Endothelial cell of umbilical vein (primary cell): ENCODE data around the gene ITGA1.

Source experiments
- CTCF ChIP-seq, 2 donors: IDR thresholded peaks; 1 replicate in 1 of 2; 2 replicates in 1 of 2; pipeline ENCODE4 v1.5.1; 2011; ENCODE audit warnings: low read length in 2 of 2, mild to moderate bottlenecking in 2 of 2, moderate library complexity in 2 of 2, control low read depth in 1 of 2, inconsistent platforms in 1 of 2, low read depth in 1 of 2; ENCODE audit not compliant: insufficient read depth in 1 of 2; ENCODE audit errors: extremely low read depth in 1 of 2
- POLR2AphosphoS5 ChIP-seq: IDR thresholded peaks from 2 replicates; pipeline ENCODE4 v1.6.1; 2012; ENCODE audit warnings: low read depth, mild to moderate bottlenecking, control low read depth, low read length, moderate library complexity; ENCODE audit not compliant: insufficient read depth

DNA sequence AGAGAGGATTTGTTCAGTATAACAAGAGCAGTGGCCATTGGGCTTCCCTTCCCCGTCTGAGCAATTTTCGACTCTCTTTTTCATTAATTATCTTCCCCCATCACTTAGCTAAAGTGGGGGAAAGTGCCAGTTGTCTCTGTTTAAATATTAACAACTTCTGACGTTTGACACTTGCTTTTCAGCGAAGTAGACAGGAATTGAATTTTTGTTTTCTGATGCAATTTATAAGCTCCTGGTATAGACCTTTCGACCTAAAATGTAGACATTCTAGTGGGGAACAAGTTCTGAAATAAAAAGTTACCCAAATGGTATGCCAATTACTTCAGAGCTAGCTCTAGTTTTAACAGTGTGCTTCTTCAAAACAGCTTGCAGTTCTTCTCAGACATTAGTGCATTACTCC, 100.6 kb downstream of the ITGA1 start:
- TF ChIP-seq CTCF (IDR thresholded peaks at IDR 0.05; ENCODE audit: extremely low read depth in 1 of 2, insufficient read depth in 1 of 2, low read depth in 1 of 2, low read length in 2 of 2) (no peak), POLR2AphosphoS5 (no peak)
